HEK293 (cell line): Measurements from ENCODE around the gene SMAD7.

ENCODE experiments used
- ZNF10 ChIP-seq: fragments of 450-650 bp; formaldehyde crosslinking; IDR thresholded peaks from 2 replicates; pipeline ENCODE4 v1.5.1; 2017; ENCODE audit warnings: missing biosample characterization, missing genetic modification characterization
- ZNF362 ChIP-seq: fragments of 450-650 bp; formaldehyde crosslinking; IDR thresholded peaks from 2 replicates; pipeline ENCODE4 v1.5.1; 2016; ENCODE audit warnings: missing biosample characterization, missing genetic modification characterization

- TF ChIP-seq ZNF10 (tag by site-specific recombination) (no peak), ZNF362 (tag by site-specific recombination) (no peak)
Observed at GRCh38 chr18:48891721-48892120, 59.0 kb downstream of the SMAD7 start.
